ENCODE results near the gene SASS6.

Gene SASS6

GRCh38 chr1:100132566-100133477 lies at the start of gene SASS6, which contains the start of gene TRMT13:
TSS of gene SASS6 (minus strand) at chr1:100132930. CDS start at chr1:100132814, 116 bp downstream.
TSS of gene TRMT13 (plus strand) at chr1:100133163. CDS start at chr1:100133169, 6 bp downstream.
- DNase-seq: peak; percentile 78 to 98 (median 95)

- peak in 2 of 58 donors; percentile 1 to 22 for DNase-seq
Observed at GRCh38 chr1:100178091-100178490, 45.4 kb upstream of the SASS6 start, which contains the start of gene LRRC39. TSS of gene LRRC39 (minus strand) at chr1:100178256. CDS start at chr1:100168516, 9,740 bp downstream.

GRCh38 chr1:100177295-100178041 lies 44.7 kb upstream of the SASS6 start:
- no peak for DNase-seq

- DNase-seq: no peak
Observed at GRCh38 chr1:100168051-100168450, 35.3 kb upstream of the SASS6 start.

- no peak for DNase-seq
Observed at GRCh38 chr1:100164702-100165101, 32.0 kb upstream of the SASS6 start.

GRCh38 chr1:100164216-100164615 lies 31.5 kb upstream of the SASS6 start:
- peak in 3 of 58 donors; percentile 0 to 5 (median 1) for DNase-seq

- DNase-seq: no peak
Observed at GRCh38 chr1:100162881-100163280, 30.2 kb upstream of the SASS6 start.

- DNase-seq: no peak
Observed at GRCh38 chr1:100152271-100152670, 19.5 kb upstream of the SASS6 start.

GRCh38 chr1:100151679-100152078 lies 18.9 kb upstream of the SASS6 start:
- DNase-seq: no peak

- DNase-seq: no peak
Observed at GRCh38 chr1:100147875-100148274, 15.1 kb upstream of the SASS6 start.

- DNase-seq: no peak
Observed at GRCh38 chr1:100146958-100147357, 14.2 kb upstream of the SASS6 start.

- DNase-seq: no peak
Observed at GRCh38 chr1:100145116-100145515, 12.4 kb upstream of the SASS6 start.

- DNase-seq: no peak
Observed at GRCh38 chr1:100142343-100142742, 9.6 kb upstream of the SASS6 start.

- DNase-seq: no peak
Observed at GRCh38 chr1:100141192-100141591, 8.5 kb upstream of the SASS6 start.

- DNase-seq: no peak
Observed at GRCh38 chr1:100137602-100138001, 4.9 kb upstream of the SASS6 start.

- no peak for DNase-seq
Observed at GRCh38 chr1:100134872-100135271, 2.1 kb upstream of the SASS6 start.

- no peak for DNase-seq
Observed at GRCh38 chr1:100131623-100132022, 1.1 kb downstream of the SASS6 start.

- no peak for DNase-seq
Observed at GRCh38 chr1:100130552-100131077, 2.1 kb downstream of the SASS6 start.

GRCh38 chr1:100127226-100127625 lies 5.5 kb downstream of the SASS6 start:
- DNase-seq: no peak

GRCh38 chr1:100122177-100122576 lies 10.6 kb downstream of the SASS6 start:
- DNase-seq: no peak

GRCh38 chr1:100115524-100115923 lies 17.2 kb downstream of the SASS6 start:
- no peak for DNase-seq

- no peak for DNase-seq
Observed at GRCh38 chr1:100109554-100110066, 23.1 kb downstream of the SASS6 start.
